ENCODE data around the gene CENPO. TPM values are rescaled to one million over a fixed set of nuclear protein-coding genes. Genes with fewer than 3 reads are reported as not detected.

CENPO gene
- total and polyA plus RNA-seq, 12 donors = 1.2 to 4.6 (median 2.2) TPM

GRCh38 chr2:24819442-24820174 lies 26.4 kb downstream of the CENPO start:
- TF ChIP-seq CTCF (IDR thresholded peaks at IDR 0.05) = no peak
- Histone ChIP-seq H3K4me3 (no peak overlapping the region), H3K9me3 (no peaks in the 10 kb centered on the region), H3K36me3 (peaks cover 0 to 94% (median 15%) of the 10 kb centered on the region in 9 donors), H3K4me1 (peaks cover 0 to 14% (median 0%) of the 10 kb centered on the region in 9 donors), H3K27ac (no peak overlapping the region), H3K27me3 (no peaks in the 10 kb centered on the region)
- WGBS, 2 donors = 88 to 89% methylated on average over 21 of the region's 21 CpGs
- intact Hi-C loops (cut with DNase I) = loop anchor here in 3 of 10 donors (5.0 to 10.0 kb wide), 3 partner anchors 375 to 407 kb away; no protein-coding TSS in a partner anchor
- DNase-seq (no peak), ATAC-seq (no peak)

GRCh38 chr2:24820175-24820513 lies 26.9 kb downstream of the CENPO start:
- no peaks in the 10 kb centered on the region for H3K27me3 ChIP-seq
- no peak overlapping the region for H3K4me3 ChIP-seq
- no peaks in the 10 kb centered on the region for H3K9me3 ChIP-seq
- H3K27ac ChIP-seq = no peak overlapping the region
- 89 to 98% methylated on average over 7 of the region's 7 CpGs for WGBS, 2 donors
- ATAC-seq (no peak), DNase-seq (no peak)
- H3K36me3 ChIP-seq = peaks cover 0 to 93% (median 13%) of the 10 kb centered on the region in 9 donors
- no peak for TF ChIP-seq CTCF (IDR thresholded peaks at IDR 0.05)
- peaks cover 0 to 14% (median 0%) of the 10 kb centered on the region in 9 donors for H3K4me1 ChIP-seq
- intact Hi-C loops (cut with DNase I) = loop anchor here in 2 of 10 donors (5.0 to 10.0 kb wide), 2 partner anchors 375 to 408 kb away; no protein-coding TSS in a partner anchor

GRCh38 chr2:24820598-24821432 lies 27.6 kb downstream of the CENPO start:
- intact Hi-C loops (cut with DNase I) = loop anchor here in 2 of 10 donors (5.0 to 10.0 kb wide), 2 partner anchors 374 to 409 kb away; no protein-coding TSS in a partner anchor
- 92 to 94% methylated on average over 17 of the region's 17 CpGs for WGBS, 2 donors
- no peak for DNase-seq
- no peaks in the 10 kb centered on the region for H3K27me3 ChIP-seq
- H3K4me3 ChIP-seq = no peak overlapping the region
- no peaks in the 10 kb centered on the region for H3K9me3 ChIP-seq
- H3K4me1 ChIP-seq = peaks cover 0 to 14% (median 0%) of the 10 kb centered on the region in 9 donors
- no peak for ATAC-seq
- H3K27ac ChIP-seq = no peak overlapping the region
- H3K36me3 ChIP-seq = peaks cover 0 to 90% (median 6%) of the 10 kb centered on the region in 9 donors
- no peak for TF ChIP-seq CTCF (IDR thresholded peaks at IDR 0.05)

GRCh38 chr2:24821433-24821891 lies 28.2 kb downstream of the CENPO start:
- no peak overlapping the region for H3K4me3 ChIP-seq
- 92 to 95% methylated on average over 15 of the region's 15 CpGs for WGBS, 2 donors
- H3K36me3 ChIP-seq = peaks cover 0 to 90% (median 6%) of the 10 kb centered on the region in 9 donors
- no peak overlapping the region for H3K27ac ChIP-seq
- peaks cover 0 to 14% (median 1%) of the 10 kb centered on the region in 9 donors for H3K4me1 ChIP-seq
- no peak for DNase-seq
- no peak for TF ChIP-seq CTCF (IDR thresholded peaks at IDR 0.05)
- intact Hi-C loops (cut with DNase I) = loop anchor here in 2 of 10 donors (5.0 to 10.0 kb wide), 2 partner anchors 373 to 409 kb away; no protein-coding TSS in a partner anchor
- no peaks in the 10 kb centered on the region for H3K27me3 ChIP-seq
- ATAC-seq = no peak
- H3K9me3 ChIP-seq = no peaks in the 10 kb centered on the region

Measured in heart right ventricle (tissue), 16 donors.